SU-DHL-6 (cell line): ENCODE measurements around the gene GPBP1L1.

Source experiments
- CTCF ChIP-seq: fragments of 200-600 bp; sonication (generic); IDR thresholded peaks from one replicate; pipeline ENCODE4 v1.5.1; 2017; ENCODE audit warnings: antibody characterized with exemption, mild to moderate bottlenecking, low read length, moderate library complexity; ENCODE audit not compliant: insufficient read depth, poor library complexity, severe bottlenecking
- EZH2phosphoT487 ChIP-seq: fragments of 200-600 bp; sonication (generic), shearing (Covaris generic); conservative IDR thresholded peaks from 2 replicates; pipeline ENCODE4 v1.6.1; 2018; ENCODE audit warnings: mild to moderate bottlenecking, antibody characterized with exemption, low read length, moderate library complexity, mixed read lengths

- TF ChIP-seq CTCF = no peak
- TF ChIP-seq EZH2phosphoT487 = no peak
Measured at GRCh38 chr1:45604239-45604638, 82.1 kb downstream of the GPBP1L1 start.
